ENCODE data around the gene RAB11FIP4.

The RAB11FIP4 gene

GRCh38 chr17:31586946-31587345 is 195.5 kb downstream of the RAB11FIP4 start:
- no peak for DNase-seq (ENCODE audit: low read depth in 4 of 4, low spot score in 1 of 4)

- no peak for DNase-seq (ENCODE audit: low read depth in 4 of 4, low spot score in 1 of 4)
Measured at GRCh38 chr17:31587462-31587861, 196.0 kb downstream of the RAB11FIP4 start.

All from stimulated activated CD4-positive, alpha-beta T cell treated with anti-CD3 and anti-CD28 coated beads, Interleukin-1b, Interleukin-23, amount 100 ng/mL, for 24 hours (primary cell).